Measurements from ENCODE around the gene SDK1.

SDK1 gene

GRCh38 chr7:3501671-3502070 is 200.6 kb downstream of the SDK1 start:
- TF ChIP-seq CTCF (IDR thresholded peaks at IDR 0.05; ENCODE audit: unreplicated experiment in 3 of 3), result no peak
- H3K4me3 Mint-ChIP-seq, result no peak overlapping the region
- H3K9me3 Mint-ChIP-seq, result peaks cover 44% of the 10 kb centered on the region
- peaks cover 23% of the 10 kb centered on the region for H3K36me3 Mint-ChIP-seq (ENCODE audit: low read depth)
- no peak overlapping the region for H3K27ac Mint-ChIP-seq
- peaks cover 6% of the 10 kb centered on the region for H3K4me1 Mint-ChIP-seq
- H3K27me3 Mint-ChIP-seq (ENCODE audit: low read depth), result no peaks in the 10 kb centered on the region

- Mint-ChIP-seq H3K27ac (no peak overlapping the region), H3K4me1 (no peaks in the 10 kb centered on the region), H3K27me3 (ENCODE audit: low read depth) (no peaks in the 10 kb centered on the region), H3K36me3 (ENCODE audit: low read depth) (peaks cover 31% of the 10 kb centered on the region), H3K4me3 (no peak overlapping the region), H3K9me3 (peaks cover 63% of the 10 kb centered on the region)
- no peak for TF ChIP-seq CTCF (IDR thresholded peaks at IDR 0.05; ENCODE audit: unreplicated experiment in 3 of 3)
Observed at GRCh38 chr7:3504384-3504783, 203.3 kb downstream of the SDK1 start.

- no peak overlapping the region for H3K27ac Mint-ChIP-seq
- H3K4me3 Mint-ChIP-seq, result no peak overlapping the region
- H3K27me3 Mint-ChIP-seq (ENCODE audit: low read depth), result no peaks in the 10 kb centered on the region
- peaks cover 28% of the 10 kb centered on the region for H3K9me3 Mint-ChIP-seq
- no peak for TF ChIP-seq CTCF (IDR thresholded peaks at IDR 0.05; ENCODE audit: unreplicated experiment in 3 of 3)
- peaks cover 16% of the 10 kb centered on the region for H3K36me3 Mint-ChIP-seq (ENCODE audit: low read depth)
- H3K4me1 Mint-ChIP-seq, result no peaks in the 10 kb centered on the region
Observed at GRCh38 chr7:3510101-3511020, 209.3 kb downstream of the SDK1 start.

GRCh38 chr7:3517344-3517743 is 216.3 kb downstream of the SDK1 start:
- H3K27me3 Mint-ChIP-seq (ENCODE audit: low read depth), result no peaks in the 10 kb centered on the region
- H3K36me3 Mint-ChIP-seq (ENCODE audit: low read depth), result no peaks in the 10 kb centered on the region
- peaks cover 17% of the 10 kb centered on the region for H3K4me1 Mint-ChIP-seq
- no peak overlapping the region for H3K4me3 Mint-ChIP-seq
- no peak overlapping the region for H3K27ac Mint-ChIP-seq
- no peaks in the 10 kb centered on the region for H3K9me3 Mint-ChIP-seq
- TF ChIP-seq CTCF (IDR thresholded peaks at IDR 0.05; ENCODE audit: unreplicated experiment in 3 of 3), result no peak

- Mint-ChIP-seq H3K36me3 (ENCODE audit: low read depth) (no peaks in the 10 kb centered on the region), H3K4me1 (peaks cover 17% of the 10 kb centered on the region), H3K9me3 (no peaks in the 10 kb centered on the region), H3K4me3 (no peak overlapping the region), H3K27ac (no peak overlapping the region), H3K27me3 (ENCODE audit: low read depth) (no peaks in the 10 kb centered on the region)
- TF ChIP-seq CTCF (IDR thresholded peaks at IDR 0.05; ENCODE audit: unreplicated experiment in 3 of 3), result no peak
Observed at GRCh38 chr7:3518546-3518945, 217.5 kb downstream of the SDK1 start.

GRCh38 chr7:3520206-3520605 is 219.2 kb downstream of the SDK1 start:
- Mint-ChIP-seq H3K4me1 (peaks cover 17% of the 10 kb centered on the region), H3K9me3 (no peaks in the 10 kb centered on the region), H3K4me3 (no peak overlapping the region), H3K27me3 (ENCODE audit: low read depth) (no peaks in the 10 kb centered on the region), H3K27ac (no peak overlapping the region), H3K36me3 (ENCODE audit: low read depth) (no peaks in the 10 kb centered on the region)
- no peak for TF ChIP-seq CTCF (IDR thresholded peaks at IDR 0.05; ENCODE audit: unreplicated experiment in 3 of 3)

Measured in nephron (organoid).